Colonic mucosa (tissue), 4 donors: ENCODE data around the gene HRAS. TPM values are rescaled to one million over a fixed set of nuclear protein-coding genes. Genes with fewer than 3 reads are reported as not detected.
A peak's percentile ranks its signal among the peaks of the same experiment; 100 is the strongest.

ENCODE experiments used
- DNase-seq: peaks from one replicate; pipeline ENCODE4 v3.0.0-alpha.2; 2020
- H3K27ac ChIP-seq: fragments of 200-600 bp; one replicate; pipeline ENCODE4 v1.8.0; 2021
- H3K27me3 ChIP-seq: fragments of 200-600 bp; one replicate; pipeline ENCODE4 v1.8.0; 2021
- H3K36me3 ChIP-seq: fragments of 200-600 bp; one replicate; pipeline ENCODE4 v1.8.0; 2021
- H3K4me1 ChIP-seq: fragments of 200-600 bp; one replicate; pipeline ENCODE4 v1.8.0; 2021; ENCODE audit warnings: mild to moderate bottlenecking
- H3K4me3 ChIP-seq: fragments of 200-600 bp; one replicate; pipeline ENCODE4 v1.8.0; 2021
- H3K9ac ChIP-seq, 2 donors: one replicate each; pipeline ENCODE4 v1.7.0; 2013; ENCODE audit warnings: control low read depth in 2 of 2, low read depth in 2 of 2, low read length in 2 of 2
- H3K9me3 ChIP-seq: fragments of 200-600 bp; one replicate; pipeline ENCODE4 v1.8.0; 2021
- intact Hi-C: fragments of 100-400 bp; cut with DNase I; formaldehyde crosslinking; loops from one replicate; pipeline ENCODE4 v1.14.1; 2022
- total RNA-seq, 2 donors: library from RNA; stranded (reverse); fragmentation: NEBNext Ultra II Directional in 1 of 2; extraction: Animal tissue kit (Norgen Biotek cat#: 25700) in 1 of 2; gene quantifications; one replicate each; pipeline ENCODE4 v1.2.1, GENCODE V29; 2021
- TF ChIP-seq, protein P1 (sequence below): fragments of 200-600 bp; IDR thresholded peaks from one replicate; pipeline ENCODE4 v1.8.0; 2022; ENCODE audit warnings: antibody characterized with exemption, mild to moderate bottlenecking
- donor health status: healthy.
- donor health status: DM: no; HTN: no; CAD: no.
- donor health status: DM: no; HTN: no; CAD: no.

HRAS gene
- total RNA-seq, 2 donors from 2014 or later: 38.4 to 67.0 TPM

DNA sequence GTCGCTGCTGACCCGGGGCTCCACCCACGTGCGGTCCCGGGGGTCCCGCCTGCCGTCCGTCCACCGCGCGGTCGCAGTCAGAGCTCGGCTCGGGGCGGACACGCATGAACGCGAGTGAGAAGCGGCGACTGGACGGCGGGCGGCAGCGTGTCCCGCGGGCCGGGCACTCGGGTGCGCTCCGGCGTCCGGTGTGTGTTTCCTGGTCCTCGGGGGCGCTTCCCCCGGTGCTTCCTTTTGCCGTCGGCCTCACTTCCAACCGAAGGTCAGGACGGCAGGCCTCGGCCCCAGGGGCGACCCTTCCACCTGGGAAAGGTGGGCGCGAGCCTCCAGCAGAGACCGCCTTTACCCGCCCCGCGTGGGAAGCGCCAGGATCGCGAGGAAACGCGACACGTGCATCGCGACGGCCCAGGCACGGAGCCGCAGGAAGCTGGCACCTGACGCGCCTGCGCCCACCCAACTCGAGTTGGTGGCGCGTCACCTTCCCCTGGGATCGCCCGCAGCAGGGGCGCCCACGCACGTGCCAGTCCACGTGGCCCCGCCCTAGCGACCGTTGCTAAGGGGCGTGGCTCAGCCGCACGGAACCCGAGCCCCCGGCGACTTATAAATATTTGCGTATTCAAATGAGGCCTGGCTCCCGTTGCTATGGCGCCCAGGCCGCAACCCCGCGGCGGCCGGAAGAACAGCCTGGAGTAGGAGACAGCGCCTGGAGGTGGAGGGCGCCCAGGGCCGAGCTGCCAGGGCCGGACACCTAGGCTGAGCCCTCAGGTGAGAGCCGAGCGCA lies 1.7 kb upstream of the HRAS start, which contains the start of gene LRRC56:
Gene LRRC56, plus strand, starts transcription at position 687 of the 781 bp plus-strand sequence. CDS start 3,158 bp downstream, outside the sequence.
- peak within 1 kb of the TSS; percentile 35 to 66 for H3K9ac ChIP-seq
- peaks cover 11% of the 10 kb centered on the region for H3K4me1 ChIP-seq

GRCh38 chr11:535210-535518 lies 212 bp downstream of the HRAS start:
- intact Hi-C loops: no loop called here
- H3K9ac ChIP-seq: peak overlapping the region in 1 of 2 donors; percentile 76
- peaks cover 11% of the 10 kb centered on the region for H3K4me1 ChIP-seq
- H3K4me3 ChIP-seq: peak overlapping the region; percentile 92
- no peak for DNase-seq
- H3K27me3 ChIP-seq: no peaks in the 10 kb centered on the region
- peaks cover 8% of the 10 kb centered on the region for H3K36me3 ChIP-seq
- TF ChIP-seq, protein P1, sequence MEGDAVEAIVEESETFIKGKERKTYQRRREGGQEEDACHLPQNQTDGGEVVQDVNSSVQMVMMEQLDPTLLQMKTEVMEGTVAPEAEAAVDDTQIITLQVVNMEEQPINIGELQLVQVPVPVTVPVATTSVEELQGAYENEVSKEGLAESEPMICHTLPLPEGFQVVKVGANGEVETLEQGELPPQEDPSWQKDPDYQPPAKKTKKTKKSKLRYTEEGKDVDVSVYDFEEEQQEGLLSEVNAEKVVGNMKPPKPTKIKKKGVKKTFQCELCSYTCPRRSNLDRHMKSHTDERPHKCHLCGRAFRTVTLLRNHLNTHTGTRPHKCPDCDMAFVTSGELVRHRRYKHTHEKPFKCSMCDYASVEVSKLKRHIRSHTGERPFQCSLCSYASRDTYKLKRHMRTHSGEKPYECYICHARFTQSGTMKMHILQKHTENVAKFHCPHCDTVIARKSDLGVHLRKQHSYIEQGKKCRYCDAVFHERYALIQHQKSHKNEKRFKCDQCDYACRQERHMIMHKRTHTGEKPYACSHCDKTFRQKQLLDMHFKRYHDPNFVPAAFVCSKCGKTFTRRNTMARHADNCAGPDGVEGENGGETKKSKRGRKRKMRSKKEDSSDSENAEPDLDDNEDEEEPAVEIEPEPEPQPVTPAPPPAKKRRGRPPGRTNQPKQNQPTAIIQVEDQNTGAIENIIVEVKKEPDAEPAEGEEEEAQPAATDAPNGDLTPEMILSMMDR: no peak
- H3K27ac ChIP-seq: no peak overlapping the region
- H3K9me3 ChIP-seq: no peaks in the 10 kb centered on the region

More for the DNA sequence above, 1.7 kb upstream of the HRAS start, which contains the start of gene LRRC56:
- TF ChIP-seq, protein P1: no peak
- Histone ChIP-seq H3K9me3 (no peaks in the 10 kb centered on the region), H3K27ac (peak within 1 kb of the TSS; percentile 85), H3K4me3 (peak within 1 kb of the TSS; percentile 80), H3K27me3 (no peaks in the 10 kb centered on the region), H3K36me3 (peaks cover 8% of the 10 kb centered on the region)
- intact Hi-C loops: no loop called here
- peak; percentile 94 for DNase-seq

DNA sequence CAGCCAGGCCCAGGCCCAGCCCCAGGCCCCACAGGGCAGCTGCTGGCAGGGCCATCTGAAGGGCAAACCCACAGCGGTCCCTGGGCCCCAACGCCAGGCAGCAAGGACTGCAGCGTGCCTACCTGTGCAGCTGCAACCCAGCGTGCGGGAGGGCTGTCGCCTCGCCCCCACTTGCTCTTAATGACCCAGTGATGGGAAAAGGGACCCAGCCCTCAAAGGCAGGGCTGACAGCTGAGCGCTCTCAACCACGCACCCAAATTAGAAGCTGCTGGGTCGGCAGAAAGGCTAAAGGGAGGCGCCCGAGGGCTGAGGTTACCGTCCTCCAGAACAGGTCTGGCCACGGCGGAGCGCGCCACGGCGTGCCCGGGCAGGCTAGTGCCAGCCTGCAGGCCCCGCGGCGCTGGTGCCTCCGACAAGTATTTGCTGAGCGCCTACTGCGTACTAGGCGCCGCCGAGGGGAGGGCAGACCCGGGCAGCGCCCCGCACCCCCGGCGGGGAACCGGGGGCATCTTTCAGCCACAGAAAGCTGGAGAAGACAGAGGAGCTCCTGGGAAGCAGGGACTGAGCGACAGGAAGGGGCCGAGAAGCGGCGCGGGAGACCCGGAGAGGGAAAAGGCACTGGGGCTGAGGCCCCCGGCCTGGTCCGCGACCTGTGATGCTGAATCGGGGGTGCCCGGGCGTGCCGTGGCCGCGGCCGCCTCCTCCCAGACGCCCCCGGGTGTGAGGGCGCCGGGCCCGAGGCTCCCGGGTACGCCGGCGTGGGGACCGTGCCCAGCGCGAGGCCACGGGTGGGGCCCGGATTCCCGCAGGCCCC lies 773 bp downstream of the HRAS start:
- H3K4me1 ChIP-seq: peaks cover 11% of the 10 kb centered on the region
- H3K4me3 ChIP-seq: peak overlapping the region; percentile 92
- no peaks in the 10 kb centered on the region for H3K27me3 ChIP-seq
- no peaks in the 10 kb centered on the region for H3K9me3 ChIP-seq
- H3K9ac ChIP-seq: peak overlapping the region; percentile 76 to 78
- TF ChIP-seq, protein P1: no peak
- intact Hi-C loops: no loop called here
- peak overlapping the region; percentile 57 for H3K27ac ChIP-seq
- no peak for DNase-seq
- H3K36me3 ChIP-seq: peaks cover 8% of the 10 kb centered on the region

DNA sequence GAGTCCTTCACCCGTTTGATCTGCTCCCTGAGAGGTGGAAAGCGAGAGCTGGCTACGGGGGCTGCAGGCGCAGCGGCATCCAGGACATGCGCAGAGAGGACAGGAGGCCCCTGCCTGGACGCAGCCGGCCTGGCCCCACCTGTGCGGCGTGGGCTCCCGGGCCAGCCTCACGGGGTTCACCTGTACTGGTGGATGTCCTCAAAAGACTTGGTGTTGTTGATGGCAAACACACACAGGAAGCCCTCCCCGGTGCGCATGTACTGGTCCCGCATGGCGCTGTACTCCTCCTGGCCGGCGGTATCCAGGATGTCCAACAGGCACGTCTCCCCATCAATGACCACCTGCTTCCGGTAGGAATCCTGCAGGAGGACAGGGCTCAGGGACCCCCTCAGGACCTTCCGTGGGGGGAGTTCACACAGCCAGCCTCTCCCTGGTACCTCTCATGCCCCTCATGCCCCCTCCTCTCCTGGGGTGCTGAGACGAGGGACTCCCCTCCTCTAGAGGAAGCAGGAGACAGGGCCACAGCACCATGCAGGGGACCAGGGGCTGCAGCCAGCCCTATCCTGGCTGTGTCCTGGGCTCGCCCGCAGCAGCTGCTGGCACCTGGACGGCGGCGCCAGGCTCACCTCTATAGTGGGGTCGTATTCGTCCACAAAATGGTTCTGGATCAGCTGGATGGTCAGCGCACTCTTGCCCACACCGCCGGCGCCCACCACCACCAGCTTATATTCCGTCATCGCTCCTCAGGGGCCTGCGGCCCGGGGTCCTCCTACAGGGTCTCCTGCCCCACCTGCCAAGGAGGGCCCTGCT lies 1.6 kb downstream of the HRAS start:
- Histone ChIP-seq H3K4me3 (peak overlapping the region; percentile 92), H3K36me3 (peaks cover 8% of the 10 kb centered on the region), H3K9me3 (no peaks in the 10 kb centered on the region), H3K9ac (peak overlapping the region; percentile 76 to 78), H3K4me1 (peaks cover 11% of the 10 kb centered on the region), H3K27ac (no peak overlapping the region), H3K27me3 (no peaks in the 10 kb centered on the region)
- intact Hi-C loops: no loop called here
- no peak for DNase-seq
- TF ChIP-seq, protein P1: no peak

- Histone ChIP-seq H3K27ac (no peak overlapping the region), H3K9ac (no peak overlapping the region), H3K4me3 (no peak overlapping the region), H3K27me3 (no peaks in the 10 kb centered on the region), H3K9me3 (no peaks in the 10 kb centered on the region), H3K4me1 (peaks cover 11% of the 10 kb centered on the region), H3K36me3 (peaks cover 8% of the 10 kb centered on the region)
- intact Hi-C loops: no loop called here
- TF ChIP-seq, protein P1: no peak
- no peak for DNase-seq
Observed at GRCh38 chr11:532986-533585, 2.3 kb downstream of the HRAS start.
